GM19468 (cell line): Measurements from ENCODE around the gene HOXD10.

Source experiments
- ATAC-seq: cut with Tn5 transposase; IDR thresholded peaks from one replicate; pipeline ENCODE4 v1.9.1; 2021; ENCODE audit warnings: mild to moderate bottlenecking, moderate library complexity, moderate number of reproducible peaks; ENCODE audit not compliant: unreplicated experiment; ENCODE audit errors: extremely low read depth

The HOXD10 gene

GRCh38 chr2:176159663-176160250 is 43.2 kb downstream of the HOXD10 start:
- no peak for ATAC-seq

- no peak for ATAC-seq
Observed at GRCh38 chr2:176160251-176160985, 43.8 kb downstream of the HOXD10 start.

- no peak for ATAC-seq
Observed at GRCh38 chr2:176160986-176161824, 44.6 kb downstream of the HOXD10 start.

DNA sequence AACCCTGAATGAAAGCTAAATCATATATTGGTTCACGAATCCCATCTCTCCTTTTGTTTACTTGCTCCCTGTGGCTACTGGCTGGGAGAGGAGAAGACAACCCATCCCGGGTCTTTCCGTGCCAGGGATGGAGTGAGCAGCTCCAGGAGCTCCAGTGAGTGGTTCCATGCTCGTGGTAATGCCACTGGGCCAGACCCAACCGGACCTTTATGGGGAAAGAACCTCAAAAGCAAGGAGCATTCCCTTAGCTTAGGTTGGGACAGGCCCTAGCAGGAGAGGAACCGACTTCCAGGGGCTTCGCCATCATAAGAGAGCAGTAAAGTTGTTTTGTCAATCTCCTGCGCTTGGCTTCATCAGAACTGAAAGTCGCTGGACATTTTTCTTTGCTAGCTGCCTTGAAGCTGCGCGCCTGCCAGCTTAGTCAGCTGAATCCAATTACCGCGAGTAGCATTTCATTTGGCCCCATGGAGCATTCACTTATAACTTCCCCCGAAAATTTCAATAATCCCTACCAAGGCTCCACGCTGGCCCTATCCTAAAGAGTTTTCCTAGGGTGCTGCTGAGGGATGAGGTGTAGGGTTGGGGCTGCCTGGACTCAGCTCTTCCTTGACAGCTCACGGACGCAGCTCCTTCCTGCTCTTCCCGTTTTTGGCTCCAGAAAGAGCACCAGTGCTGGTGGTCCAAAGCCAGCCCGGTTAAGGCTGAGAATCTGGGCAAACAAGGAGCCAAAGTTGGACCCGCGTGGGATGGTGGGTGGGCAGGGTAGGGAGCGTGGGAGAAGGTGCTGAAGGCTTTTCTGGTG is 45.4 kb downstream of the HOXD10 start:
- no peak for ATAC-seq

DNA sequence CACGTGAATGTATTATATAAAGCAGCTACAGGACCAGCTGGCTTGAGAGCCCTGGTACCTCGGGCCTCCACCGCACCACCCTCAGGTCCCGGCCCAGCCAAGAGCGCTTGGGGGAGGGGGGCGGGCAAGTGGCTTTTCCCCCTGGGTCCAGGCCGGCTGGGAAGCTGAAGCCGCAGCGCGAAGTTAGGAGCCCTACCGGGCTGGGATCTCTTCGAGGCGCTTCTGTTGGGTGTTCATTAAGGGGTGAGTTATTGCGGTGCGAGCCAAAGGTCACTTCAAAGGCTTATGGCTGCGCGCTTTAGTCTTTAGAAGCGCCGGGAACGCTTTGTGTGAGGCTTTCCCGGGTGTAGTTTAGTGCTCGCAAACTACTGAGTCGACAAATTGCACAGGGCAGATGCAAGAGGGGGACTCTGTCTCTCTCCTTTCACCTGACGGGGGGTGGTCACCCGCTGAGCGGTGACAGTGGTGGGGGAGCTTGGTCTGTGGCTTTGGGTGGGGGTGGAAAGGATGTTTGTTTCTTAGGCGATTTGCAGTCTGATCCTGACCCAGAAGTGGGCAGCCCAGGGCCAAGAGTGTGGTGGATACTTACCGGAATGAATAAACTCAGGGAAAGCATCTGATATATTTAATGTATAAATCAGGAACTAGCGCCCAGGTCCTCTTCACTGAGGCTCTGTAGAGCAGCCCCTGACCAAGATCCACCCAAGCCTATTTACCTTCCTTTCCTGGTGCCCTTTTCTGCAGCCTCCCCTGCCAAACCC is 46.5 kb downstream of the HOXD10 start:
- no peak for ATAC-seq

GRCh38 chr2:176163672-176164056 is 47.1 kb downstream of the HOXD10 start:
- no peak for ATAC-seq

DNA sequence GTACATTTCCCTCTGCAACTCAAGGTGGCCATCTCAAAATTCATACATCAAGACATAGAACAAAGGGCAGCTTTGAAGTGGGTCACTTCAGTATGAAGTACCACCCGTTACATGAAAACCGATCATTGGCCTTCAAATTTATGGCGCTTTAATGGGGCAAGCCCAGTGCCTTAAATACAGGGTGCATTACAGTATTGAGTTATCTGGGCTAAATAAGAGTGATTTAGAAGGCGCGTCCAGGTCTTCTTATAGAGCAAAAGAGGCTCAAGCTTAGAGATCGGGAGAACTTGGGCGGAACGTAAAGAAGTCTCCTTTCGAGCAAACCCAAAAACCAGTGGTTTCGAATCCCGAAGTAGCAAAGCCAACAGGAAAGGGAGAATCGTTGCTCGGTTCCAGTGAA is 47.6 kb downstream of the HOXD10 start:
- ATAC-seq, result no peak

DNA sequence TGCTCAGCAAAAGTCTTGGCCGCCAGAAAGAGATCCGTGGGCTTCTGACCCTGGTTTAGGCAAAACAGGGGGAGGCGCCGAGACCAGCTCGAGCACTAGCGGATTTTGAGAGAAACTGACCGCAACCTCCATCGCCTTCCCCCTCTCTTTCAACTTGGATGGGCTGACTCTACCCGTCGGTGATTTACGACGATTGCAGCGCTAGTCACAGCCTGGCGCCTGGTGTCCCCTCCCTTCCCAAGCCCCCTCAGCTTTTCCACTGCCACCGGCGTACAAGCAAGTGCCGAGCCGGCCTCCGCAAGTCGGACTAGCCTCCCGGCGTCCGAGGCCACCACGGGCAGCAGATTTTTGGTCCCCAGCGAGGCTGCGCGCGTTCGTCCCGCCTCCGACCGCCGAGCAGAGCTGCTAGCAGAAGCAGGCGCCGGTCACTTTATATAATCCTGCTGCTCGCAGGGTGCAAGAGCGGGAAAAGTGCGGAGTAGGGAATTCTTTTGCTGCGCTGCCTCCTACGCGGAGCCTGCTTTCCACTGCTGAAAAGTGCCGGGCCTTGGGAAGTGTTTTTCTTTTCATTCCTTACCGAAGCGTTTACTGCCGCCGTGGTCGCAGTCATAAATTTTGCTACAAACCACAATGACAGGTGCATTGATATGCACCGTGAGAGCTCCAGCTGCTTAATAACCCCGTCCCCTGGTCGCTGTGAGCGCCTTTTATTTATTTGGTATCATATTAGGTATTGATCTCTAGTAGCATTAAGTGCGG is 48.2 kb downstream of the HOXD10 start:
- ATAC-seq, result no peak

DNA sequence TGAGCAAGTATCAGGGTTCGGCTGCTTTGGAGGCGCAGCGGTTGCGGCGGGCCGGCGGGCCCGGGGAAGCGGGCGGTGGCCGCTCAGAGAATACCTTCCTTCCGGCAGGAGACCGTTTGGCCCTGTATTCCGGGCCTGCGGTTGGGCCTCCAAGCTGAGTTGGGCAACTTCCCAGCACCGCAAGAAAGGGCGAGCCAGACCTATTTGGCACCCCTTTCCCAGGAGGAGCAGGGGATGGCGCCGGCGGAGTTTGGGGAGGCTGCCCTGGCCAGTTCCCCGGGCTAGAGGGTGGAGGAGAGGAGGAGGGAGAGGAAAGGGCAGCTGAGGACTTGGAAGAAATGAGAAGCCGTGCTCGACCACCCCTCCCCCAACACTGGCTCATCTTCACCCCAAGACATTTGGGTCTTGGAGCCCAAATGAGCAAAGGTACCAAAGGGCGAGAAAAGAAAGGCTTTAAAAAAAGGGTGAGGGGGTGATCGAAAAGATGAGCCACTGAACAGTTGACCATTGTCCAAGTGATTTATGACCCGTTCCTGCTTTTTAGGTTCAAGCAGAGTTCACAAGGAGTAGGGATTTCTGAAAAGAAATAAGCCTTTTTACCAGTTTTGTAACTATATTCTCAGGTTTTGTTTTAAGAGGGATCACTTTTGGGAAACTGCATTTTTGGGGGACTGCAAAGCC is 48.9 kb downstream of the HOXD10 start:
- no peak for ATAC-seq

GRCh38 chr2:176166272-176166671 is 49.7 kb downstream of the HOXD10 start:
- no peak for ATAC-seq

GRCh38 chr2:176167398-176167797 is 50.8 kb downstream of the HOXD10 start:
- no peak for ATAC-seq

GRCh38 chr2:176169181-176169580 is 52.6 kb downstream of the HOXD10 start:
- ATAC-seq, result no peak
